Right lobe of liver (tissue), 4 donors: Measurements from ENCODE around the gene PTPN3.

Source experiments
- CTCF ChIP-seq, 4 donors: fragments of 200-600 bp in 3 of 4; fragments of 450-650 bp in 1 of 4; IDR thresholded peaks; one replicate each; pipeline versions ENCODE4 v1.5.1 to v1.8.0; 2016 to 2022; ENCODE audit warnings: antibody characterized with exemption in 4 of 4, mild to moderate bottlenecking in 2 of 4
- POLR2A ChIP-seq: fragments of 450-650 bp; IDR thresholded peaks from one replicate; pipeline ENCODE4 v1.6.1; 2017; ENCODE audit warnings: antibody characterized with exemption, mild to moderate bottlenecking
- donor health status: DM: no; HTN: no; CAD: no.
- donor health status: DM: no; HTN: no; CAD: no.
- donor health status: DM: no; HTN: yes; CAD: no.

GRCh38 chr9:109444771-109445320 is 53.3 kb downstream of the PTPN3 start:
- TF ChIP-seq CTCF (IDR thresholded peaks at IDR 0.05) (no peak), POLR2A (no peak)
